ENCODE measurements around the gene SYDE1.

Gene SYDE1

DNA sequence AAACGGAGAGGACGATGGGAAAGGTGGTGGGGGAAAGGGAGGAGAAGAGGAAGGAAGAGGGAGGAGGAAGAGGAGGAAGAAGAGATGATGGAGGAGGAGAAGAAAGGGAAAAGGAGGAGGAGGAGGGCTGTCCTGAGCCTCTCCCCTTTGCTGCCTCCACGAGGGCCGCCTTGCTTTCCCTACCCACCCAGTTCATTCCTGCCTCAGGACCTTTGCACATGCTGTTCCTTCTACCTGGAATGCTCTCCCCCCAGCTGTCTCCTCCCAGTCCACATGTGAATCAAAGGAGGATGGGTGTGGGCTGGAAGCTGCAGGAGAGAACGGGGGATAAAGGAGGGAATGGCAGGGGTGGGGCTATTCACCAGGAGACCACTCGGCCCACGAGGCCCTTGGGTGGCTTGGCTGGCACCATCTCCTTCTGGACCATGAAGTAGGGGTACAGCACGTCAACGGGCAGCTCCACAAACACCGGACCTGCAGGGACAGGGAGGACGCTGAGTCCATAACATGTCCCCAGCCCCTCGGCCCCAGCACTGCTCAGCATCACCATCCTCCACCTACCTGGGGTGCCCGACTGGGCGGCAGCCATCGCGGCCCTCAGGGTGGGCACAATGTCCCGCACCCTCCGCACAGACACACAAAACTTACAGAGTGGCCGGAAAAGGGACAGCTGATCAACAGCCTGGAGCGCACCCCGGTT lies 15.3 kb downstream of the SYDE1 start:
- Histone ChIP-seq H4K20me1 (ENCODE audit: insufficient read depth, low read length) (no peaks in the 10 kb centered on the region), H3K4me3 (ENCODE audit: low read length) (no peak overlapping the region), H3K9me2 (replicated peaks; ENCODE audit: insufficient read depth, low read length) (no peaks in the 10 kb centered on the region), H3K9me3 (replicated peaks; ENCODE audit: insufficient read depth, low read length) (no peaks in the 10 kb centered on the region), H3K36me3 (replicated peaks; ENCODE audit: insufficient read depth, low read length) (no peaks in the 10 kb centered on the region), H3K27ac (ENCODE audit: low read length) (no peak overlapping the region), H3K79me2 (ENCODE audit: low read length) (peaks cover 17% of the 10 kb centered on the region), H3K27me3 (replicated peaks; ENCODE audit: insufficient read depth, low read length) (no peaks in the 10 kb centered on the region), H3K9ac (ENCODE audit: low read length) (no peak overlapping the region), H3F3A (ENCODE audit: insufficient read depth, low read length) (no peaks in the 10 kb centered on the region), H3K4me1 (ENCODE audit: low read length) (0 out of 2 replicates have a peak, but pooled peaks cover 3% of the 10 kb centered on the region), H2AFZ (ENCODE audit: low read length) (no peak overlapping the region), H3K4me2 (ENCODE audit: low read depth, low read length) (no peak overlapping the region)
- no peak for DNase-seq
- TF ChIP-seq EZH2phosphoT487 (IDR thresholded peaks at IDR 0.05; ENCODE audit: low read length) (no peak), EZH2 (optimal IDR thresholded peaks at IDR 0.05; ENCODE audit: low read depth, low read length) (no peak)
- TF ChIP-seq, protein P1, sequence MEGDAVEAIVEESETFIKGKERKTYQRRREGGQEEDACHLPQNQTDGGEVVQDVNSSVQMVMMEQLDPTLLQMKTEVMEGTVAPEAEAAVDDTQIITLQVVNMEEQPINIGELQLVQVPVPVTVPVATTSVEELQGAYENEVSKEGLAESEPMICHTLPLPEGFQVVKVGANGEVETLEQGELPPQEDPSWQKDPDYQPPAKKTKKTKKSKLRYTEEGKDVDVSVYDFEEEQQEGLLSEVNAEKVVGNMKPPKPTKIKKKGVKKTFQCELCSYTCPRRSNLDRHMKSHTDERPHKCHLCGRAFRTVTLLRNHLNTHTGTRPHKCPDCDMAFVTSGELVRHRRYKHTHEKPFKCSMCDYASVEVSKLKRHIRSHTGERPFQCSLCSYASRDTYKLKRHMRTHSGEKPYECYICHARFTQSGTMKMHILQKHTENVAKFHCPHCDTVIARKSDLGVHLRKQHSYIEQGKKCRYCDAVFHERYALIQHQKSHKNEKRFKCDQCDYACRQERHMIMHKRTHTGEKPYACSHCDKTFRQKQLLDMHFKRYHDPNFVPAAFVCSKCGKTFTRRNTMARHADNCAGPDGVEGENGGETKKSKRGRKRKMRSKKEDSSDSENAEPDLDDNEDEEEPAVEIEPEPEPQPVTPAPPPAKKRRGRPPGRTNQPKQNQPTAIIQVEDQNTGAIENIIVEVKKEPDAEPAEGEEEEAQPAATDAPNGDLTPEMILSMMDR (IDR thresholded peaks at IDR 0.05; ENCODE audit: low read length) = no peak

DNA sequence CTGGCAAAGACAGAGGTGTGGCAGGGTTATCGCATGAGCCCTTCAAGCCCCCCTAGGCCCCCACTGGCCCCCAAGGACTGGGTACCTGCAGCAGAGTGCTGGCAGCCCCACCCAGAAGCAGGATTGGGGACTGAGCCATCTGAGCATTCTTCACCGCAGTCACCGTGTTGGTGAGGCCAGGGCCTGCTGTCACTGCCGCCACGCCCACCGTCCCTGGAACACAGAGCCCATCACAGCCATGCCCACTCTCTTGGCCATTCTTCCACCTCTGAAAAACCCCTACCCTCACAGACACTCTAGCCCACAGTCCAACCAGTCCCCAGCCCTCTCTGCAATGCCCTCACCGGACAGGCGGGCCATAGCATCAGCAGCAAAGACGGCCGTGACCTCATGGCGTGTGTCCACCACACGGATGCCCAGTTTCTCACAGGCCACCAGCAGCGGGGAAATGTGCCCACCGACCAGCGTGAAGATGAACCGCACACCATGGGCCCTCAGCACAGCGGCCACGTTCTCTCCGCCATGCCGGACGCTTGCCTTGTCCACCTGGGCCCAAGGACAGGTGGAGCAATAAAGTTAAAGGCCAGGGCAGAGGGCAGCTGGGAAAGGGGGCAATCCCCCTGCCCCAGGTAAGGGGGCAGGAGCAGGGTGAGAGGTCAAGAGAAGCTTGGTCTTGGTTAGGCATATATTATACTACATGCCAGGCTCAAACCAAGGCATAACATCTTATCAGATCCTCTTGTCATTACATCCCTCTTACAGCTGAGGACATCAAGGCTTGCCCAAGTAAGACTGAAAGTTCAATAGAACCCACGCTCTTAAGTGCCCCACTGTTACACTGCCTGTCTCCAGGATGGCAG lies 16.1 kb downstream of the SYDE1 start:
- no peaks in the 10 kb centered on the region for H3K27me3 ChIP-seq (replicated peaks; ENCODE audit: insufficient read depth, low read length)
- no peaks in the 10 kb centered on the region for H3K36me3 ChIP-seq (replicated peaks; ENCODE audit: insufficient read depth, low read length)
- H4K20me1 ChIP-seq (ENCODE audit: insufficient read depth, low read length) = no peaks in the 10 kb centered on the region
- no peak for TF ChIP-seq EZH2phosphoT487 (IDR thresholded peaks at IDR 0.05; ENCODE audit: low read length)
- no peak for TF ChIP-seq EZH2 (optimal IDR thresholded peaks at IDR 0.05; ENCODE audit: low read depth, low read length)
- TF ChIP-seq, protein P1 (IDR thresholded peaks at IDR 0.05; ENCODE audit: low read length) = no peak
- H3F3A ChIP-seq (ENCODE audit: insufficient read depth, low read length) = no peaks in the 10 kb centered on the region
- H3K4me1 ChIP-seq (ENCODE audit: low read length) = 0 out of 2 replicates have a peak, but pooled peaks cover 3% of the 10 kb centered on the region
- H3K4me2 ChIP-seq (ENCODE audit: low read depth, low read length) = no peak overlapping the region
- peaks cover 17% of the 10 kb centered on the region for H3K79me2 ChIP-seq (ENCODE audit: low read length)
- no peak overlapping the region for H3K9ac ChIP-seq (ENCODE audit: low read length)
- H3K27ac ChIP-seq (ENCODE audit: low read length) = no peak overlapping the region
- no peaks in the 10 kb centered on the region for H3K9me2 ChIP-seq (replicated peaks; ENCODE audit: insufficient read depth, low read length)
- no peak for DNase-seq
- H3K4me3 ChIP-seq (ENCODE audit: low read length) = no peak overlapping the region
- H2AFZ ChIP-seq (ENCODE audit: low read length) = no peak overlapping the region
- H3K9me3 ChIP-seq (replicated peaks; ENCODE audit: insufficient read depth, low read length) = no peaks in the 10 kb centered on the region

DNA sequence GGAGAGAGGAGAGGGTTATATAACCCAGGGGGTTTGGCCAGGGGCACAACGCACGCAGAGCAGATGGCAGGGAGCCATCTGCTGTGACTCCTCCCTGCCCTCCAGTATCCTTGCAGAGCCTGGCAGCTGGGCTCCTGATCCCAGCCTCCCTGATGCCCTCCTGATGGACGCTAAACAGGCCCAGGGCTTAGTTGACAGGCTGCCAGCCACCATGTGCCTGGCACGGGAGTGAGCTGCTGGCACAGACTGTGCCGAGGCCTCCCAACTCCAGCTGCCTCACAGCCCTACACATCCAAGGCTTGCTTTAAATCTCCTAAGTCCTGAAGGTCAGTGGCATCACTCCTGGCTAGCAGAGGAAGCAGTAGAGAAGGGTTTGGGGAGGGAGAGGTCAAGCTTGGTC lies 16.7 kb downstream of the SYDE1 start:
- Histone ChIP-seq H2AFZ (ENCODE audit: low read length) (no peak overlapping the region), H3K27me3 (replicated peaks; ENCODE audit: insufficient read depth, low read length) (no peaks in the 10 kb centered on the region), H3K4me2 (ENCODE audit: low read depth, low read length) (no peak overlapping the region), H3K36me3 (replicated peaks; ENCODE audit: insufficient read depth, low read length) (no peaks in the 10 kb centered on the region), H3K4me3 (ENCODE audit: low read length) (no peak overlapping the region), H3K9me3 (replicated peaks; ENCODE audit: insufficient read depth, low read length) (no peaks in the 10 kb centered on the region), H3K4me1 (ENCODE audit: low read length) (0 out of 2 replicates have a peak, but pooled peaks cover 3% of the 10 kb centered on the region), H4K20me1 (ENCODE audit: insufficient read depth, low read length) (no peaks in the 10 kb centered on the region), H3K9ac (ENCODE audit: low read length) (peak overlapping the region; percentile 94; the same call in 1 of the 2 replicates), H3K27ac (ENCODE audit: low read length) (no peak overlapping the region), H3K9me2 (replicated peaks; ENCODE audit: insufficient read depth, low read length) (no peaks in the 10 kb centered on the region), H3F3A (ENCODE audit: insufficient read depth, low read length) (no peaks in the 10 kb centered on the region), H3K79me2 (ENCODE audit: low read length) (peaks cover 17% of the 10 kb centered on the region)
- TF ChIP-seq, protein P1 (IDR thresholded peaks at IDR 0.05; ENCODE audit: low read length) = no peak
- TF ChIP-seq EZH2 (optimal IDR thresholded peaks at IDR 0.05; ENCODE audit: low read depth, low read length) (no peak), EZH2phosphoT487 (IDR thresholded peaks at IDR 0.05; ENCODE audit: low read length) (no peak)
- no peak for DNase-seq

Measured in MM.1S (cell line).